ENCODE measurements around the gene ARFGAP2. TPM values are rescaled to one million over a fixed set of nuclear protein-coding genes. Genes with fewer than 3 reads are reported as not detected.

Gene ARFGAP2
- total RNA-seq, 1 experiment from 2014 or later = 73.5 TPM

- DNase-seq (ENCODE audit: low read depth, low spot score) (no peak), ATAC-seq (no peak)
- H3K27ac ChIP-seq (ENCODE audit: low read depth, low read length) = no peak overlapping the region
- peaks cover 0 to under 1% of the 10 kb centered on the region in 2 experiments; a peak in 2 of 4 replicates for H3K4me1 ChIP-seq (ENCODE audit: control insufficient read depth in 1 of 2, insufficient read depth in 2 of 2, low read length in 2 of 2)
- no peaks in the 10 kb centered on the region for H3K9me2 ChIP-seq (ENCODE audit: insufficient read depth)
- no peaks in the 10 kb centered on the region for H3K9me3 ChIP-seq (ENCODE audit: control insufficient read depth in 1 of 2, insufficient read depth in 1 of 2, low read depth in 1 of 2, low read length in 2 of 2)
- no peak overlapping the region for H3K9ac ChIP-seq (ENCODE audit: low read length)
- RAD21 ChIA-PET (ENCODE audit: low non-redundant PET in 1 of 2, low total read pairs in 2 of 2, uncharacterized antibody in 2 of 2, unreplicated experiment in 2 of 2) = interaction anchor here in 1 of 2 experiments (0.7 kb wide), 1 partner anchor 11 kb away, joined by 3 read pairs; the partner anchor contains the start of gene DDB2
- BruUV-seq (replicated peaks) = no TSS peak
- H3K4me2 ChIP-seq (ENCODE audit: low read length) = no peak overlapping the region
- CTCF ChIA-PET = no interaction called here
- POLR2A ChIA-PET = no interaction called here
- H2AFZ ChIP-seq (ENCODE audit: low read depth, low read length, poor library complexity, severe bottlenecking) = no peak overlapping the region
- H3K27me3 ChIP-seq (ENCODE audit: insufficient read depth, low read length) = no peaks in the 10 kb centered on the region
- peaks cover 12 to 16% of the 10 kb centered on the region in 2 experiments; a peak in 2 of 4 replicates for H3K36me3 ChIP-seq (ENCODE audit: control insufficient read depth in 1 of 2, insufficient read depth in 2 of 2, low read length in 2 of 2)
- intact Hi-C loops (cut with micrococcal nuclease) = no loop called here
- H3K4me3 ChIP-seq (replicated peaks in 1 of 2; ENCODE audit: low read depth in 1 of 2, low read length in 2 of 2) = no peak overlapping the region
- peaks cover 4% of the 10 kb centered on the region; the same call in 1 of the 2 replicates for H3K79me2 ChIP-seq (ENCODE audit: insufficient read depth, low read length)
- H4K20me1 ChIP-seq (ENCODE audit: insufficient read depth) = no peaks in the 10 kb centered on the region
- TF ChIP-seq RAD21 (IDR thresholded peaks at IDR 0.05; ENCODE audit: low read depth) (no peak), MAX (IDR thresholded peaks at IDR 0.05) (no peak), SIN3A (IDR thresholded peaks at IDR 0.05; ENCODE audit: low read depth) (no peak), POLR2A (IDR thresholded peaks at IDR 0.05; ENCODE audit: borderline replicate concordance, extremely low read depth, insufficient read depth, insufficient read length) (no peak), ZBTB33 (IDR thresholded peaks at IDR 0.05; ENCODE audit: extremely low read depth, insufficient replicate concordance, low read length) (no peak), REST (IDR thresholded peaks at IDR 0.05; ENCODE audit: low read depth) (no peak), CBX3 (IDR thresholded peaks at IDR 0.05; ENCODE audit: low read depth) (no peak), CTCF (IDR thresholded peaks at IDR 0.05 in 2 of 3, conservative IDR thresholded peaks at IDR 0.05 in 1 of 3; ENCODE audit: borderline replicate concordance in 1 of 3, insufficient read depth in 1 of 3, low read depth in 2 of 3, low read length in 2 of 3) (no peak), ATF3 (IDR thresholded peaks at IDR 0.05) (no peak), JUND (IDR thresholded peaks at IDR 0.05) (no peak), CEBPB (IDR thresholded peaks at IDR 0.05; ENCODE audit: low read depth) (no peak), ZFX (IDR thresholded peaks at IDR 0.05) (no peak), TCF7L2 (IDR thresholded peaks at IDR 0.05; ENCODE audit: borderline replicate concordance, extremely low read depth, insufficient read depth, insufficient read length) (no peak), YY1 (IDR thresholded peaks at IDR 0.05; ENCODE audit: extremely low read depth, insufficient replicate concordance, low read depth, low read length) (no peak), EGR1 (IDR thresholded peaks at IDR 0.05; ENCODE audit: low read depth) (no peak), EZH2 (IDR thresholded peaks at IDR 0.05) (no peak), ZNF274 (IDR thresholded peaks at IDR 0.05; ENCODE audit: low read depth, low read length) (no peak), SP1 (IDR thresholded peaks at IDR 0.05; ENCODE audit: low read depth) (no peak), FOSL1 (IDR thresholded peaks at IDR 0.05; ENCODE audit: low read depth) (no peak)
These were observed 49.1 kb upstream of the ARFGAP2 start for GRCh38 chr11:47225552-47226400.
